KMS-11 (cell line): ENCODE measurements around the gene FXYD5.

Source experiments
- H2AFZ ChIP-seq: fragments of 200-600 bp; sonication (generic); 2 replicates; pipeline ENCODE4 v1.6.1; 2016; ENCODE audit warnings: antibody characterized with exemption, mixed run types, low read depth
- H3K27ac ChIP-seq: fragments of 200-600 bp; sonication (generic); 2 replicates; pipeline ENCODE4 v1.6.1; 2016; ENCODE audit warnings: mild to moderate bottlenecking, mixed run types
- H3K27me3 ChIP-seq: fragments of 200-600 bp; sonication (generic); 2 replicates; pipeline ENCODE4 v1.6.1; 2017; ENCODE audit warnings: mild to moderate bottlenecking, low read depth, mixed run types, moderate library complexity; ENCODE audit not compliant: insufficient read depth
- H3K36me3 ChIP-seq: fragments of 200-600 bp; sonication (generic); 2 replicates; pipeline ENCODE4 v1.6.1; 2017; ENCODE audit warnings: mild to moderate bottlenecking, mixed run types; ENCODE audit not compliant: insufficient read depth
- H3K4me1 ChIP-seq: fragments of 200-600 bp; sonication (generic); 2 replicates; pipeline ENCODE4 v1.6.1; 2016; ENCODE audit warnings: mild to moderate bottlenecking, low read depth, mixed run types; ENCODE audit not compliant: poor library complexity, severe bottlenecking
- H3K4me2 ChIP-seq: fragments of 200-600 bp; sonication (generic); 2 replicates; pipeline ENCODE4 v1.7.0; 2016; ENCODE audit warnings: mild to moderate bottlenecking, mixed run types
- H3K4me3 ChIP-seq: fragments of 200-600 bp; sonication (generic); IDR thresholded peaks from 2 replicates; pipeline ENCODE4 v1.6.1; 2017; ENCODE audit warnings: low read depth, low read length, mixed read lengths; ENCODE audit not compliant: insufficient read depth
- H3K79me2 ChIP-seq: fragments of 200-600 bp; sonication (generic); 2 replicates; pipeline ENCODE4 v1.6.1; 2016; ENCODE audit warnings: low read depth, mixed run types; ENCODE audit not compliant: insufficient read depth
- H3K9ac ChIP-seq: fragments of 200-600 bp; sonication (generic); 2 replicates; pipeline ENCODE4 v1.6.1; 2016; ENCODE audit warnings: mild to moderate bottlenecking, mixed run types
- H4K20me1 ChIP-seq: fragments of 200-600 bp; sonication (generic); 2 replicates; pipeline ENCODE4 v1.6.1; 2016; ENCODE audit warnings: mild to moderate bottlenecking, mixed run types; ENCODE audit not compliant: insufficient read depth
- CTCF ChIP-seq: fragments of 200-600 bp; sonication (generic); conservative IDR thresholded peaks from 2 replicates; pipeline ENCODE4 v1.6.1; 2017; ENCODE audit warnings: low read depth, mild to moderate bottlenecking, antibody characterized with exemption, low read length, moderate library complexity, mixed read lengths

The FXYD5 gene

GRCh38 chr19:35106898-35107541 is 47.5 kb upstream of the FXYD5 start:
- H2AFZ ChIP-seq = no peak overlapping the region
- no peak overlapping the region for H3K4me2 ChIP-seq
- H3K4me1 ChIP-seq = no peaks in the 10 kb centered on the region
- no peak overlapping the region for H3K9ac ChIP-seq
- no peak overlapping the region for H3K4me3 ChIP-seq
- no peaks in the 10 kb centered on the region for H3K79me2 ChIP-seq
- peaks cover 13% of the 10 kb centered on the region; the same call in 1 of the 2 replicates for H3K27me3 ChIP-seq
- no peaks in the 10 kb centered on the region for H4K20me1 ChIP-seq
- TF ChIP-seq CTCF = no peak
- H3K36me3 ChIP-seq = no peaks in the 10 kb centered on the region
- no peak overlapping the region for H3K27ac ChIP-seq

GRCh38 chr19:35107545-35107944 is 47.0 kb upstream of the FXYD5 start:
- no peaks in the 10 kb centered on the region for H3K4me1 ChIP-seq
- no peak overlapping the region for H3K27ac ChIP-seq
- H3K36me3 ChIP-seq = no peaks in the 10 kb centered on the region
- H3K27me3 ChIP-seq = peaks cover 15% of the 10 kb centered on the region; the same call in 1 of the 2 replicates
- H3K9ac ChIP-seq = no peak overlapping the region
- H4K20me1 ChIP-seq = no peaks in the 10 kb centered on the region
- H3K4me2 ChIP-seq = no peak overlapping the region
- H3K79me2 ChIP-seq = no peaks in the 10 kb centered on the region
- H3K4me3 ChIP-seq = no peak overlapping the region
- TF ChIP-seq CTCF = no peak
- no peak overlapping the region for H2AFZ ChIP-seq

GRCh38 chr19:35108730-35109129 is 45.8 kb upstream of the FXYD5 start:
- Histone ChIP-seq H3K4me2 (no peak overlapping the region), H3K79me2 (no peaks in the 10 kb centered on the region), H2AFZ (no peak overlapping the region), H3K4me3 (no peak overlapping the region), H3K27ac (no peak overlapping the region), H3K9ac (no peak overlapping the region), H3K36me3 (no peaks in the 10 kb centered on the region), H3K27me3 (peaks cover 13% of the 10 kb centered on the region; the same call in 1 of the 2 replicates), H4K20me1 (no peaks in the 10 kb centered on the region), H3K4me1 (no peaks in the 10 kb centered on the region)
- no peak for TF ChIP-seq CTCF

- Histone ChIP-seq H2AFZ (no peak overlapping the region), H3K4me2 (no peak overlapping the region), H3K4me3 (no peak overlapping the region), H3K27ac (no peak overlapping the region), H3K36me3 (no peaks in the 10 kb centered on the region), H3K27me3 (peaks cover 13% of the 10 kb centered on the region; the same call in 1 of the 2 replicates), H3K4me1 (no peaks in the 10 kb centered on the region), H3K9ac (no peak overlapping the region), H4K20me1 (no peaks in the 10 kb centered on the region), H3K79me2 (no peaks in the 10 kb centered on the region)
- no peak for TF ChIP-seq CTCF
These were observed 45.0 kb upstream of the FXYD5 start for GRCh38 chr19:35109395-35110112.
